Kasumi-1 (cell line): ENCODE measurements around the gene DACT2.
"Not testable (repeated sequence)": the region's sequence is repeated elsewhere in the genome, so short reads cannot be mapped to it uniquely, and the experiment has no call there.

Experiments used
- DNase-seq, 2 experiments: peaks; one replicate each; lab custom pipeline; 2025; lab: John Stamatoyannopoulos, UW

Gene DACT2

DNA sequence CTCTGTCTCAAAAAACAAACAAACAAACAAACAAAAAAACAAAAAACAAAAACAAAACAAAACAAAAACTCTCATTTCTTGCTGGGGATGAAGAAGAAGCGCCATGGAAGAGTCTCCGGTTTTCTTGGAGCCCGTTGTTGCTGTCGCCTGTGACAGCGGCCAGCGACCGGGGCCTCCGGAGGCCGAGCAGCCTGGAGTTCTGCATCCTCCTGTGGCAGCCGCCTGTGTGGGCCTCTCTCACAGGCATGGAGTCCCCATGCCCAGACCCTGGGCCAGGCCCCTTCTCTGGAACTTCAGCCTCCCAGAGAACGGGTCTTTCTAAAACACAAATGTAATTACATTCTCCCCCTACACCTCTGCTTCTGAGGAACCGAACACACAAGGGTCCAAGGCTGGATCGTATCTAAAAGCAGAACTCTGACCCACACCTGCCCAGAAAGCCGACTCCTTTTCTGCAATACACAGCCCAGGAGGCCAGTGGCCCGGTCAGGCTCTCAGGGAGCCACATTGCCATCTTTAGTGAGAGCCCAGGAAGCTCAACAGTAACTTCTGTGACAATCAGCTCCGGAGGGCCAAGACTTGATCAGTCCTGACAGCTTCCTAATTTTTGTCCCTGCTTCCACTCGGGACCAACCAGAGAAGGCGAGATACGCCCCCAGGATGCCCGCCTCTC lies 18.5 kb downstream of the DACT2 start:
- no peak for DNase-seq

DNA sequence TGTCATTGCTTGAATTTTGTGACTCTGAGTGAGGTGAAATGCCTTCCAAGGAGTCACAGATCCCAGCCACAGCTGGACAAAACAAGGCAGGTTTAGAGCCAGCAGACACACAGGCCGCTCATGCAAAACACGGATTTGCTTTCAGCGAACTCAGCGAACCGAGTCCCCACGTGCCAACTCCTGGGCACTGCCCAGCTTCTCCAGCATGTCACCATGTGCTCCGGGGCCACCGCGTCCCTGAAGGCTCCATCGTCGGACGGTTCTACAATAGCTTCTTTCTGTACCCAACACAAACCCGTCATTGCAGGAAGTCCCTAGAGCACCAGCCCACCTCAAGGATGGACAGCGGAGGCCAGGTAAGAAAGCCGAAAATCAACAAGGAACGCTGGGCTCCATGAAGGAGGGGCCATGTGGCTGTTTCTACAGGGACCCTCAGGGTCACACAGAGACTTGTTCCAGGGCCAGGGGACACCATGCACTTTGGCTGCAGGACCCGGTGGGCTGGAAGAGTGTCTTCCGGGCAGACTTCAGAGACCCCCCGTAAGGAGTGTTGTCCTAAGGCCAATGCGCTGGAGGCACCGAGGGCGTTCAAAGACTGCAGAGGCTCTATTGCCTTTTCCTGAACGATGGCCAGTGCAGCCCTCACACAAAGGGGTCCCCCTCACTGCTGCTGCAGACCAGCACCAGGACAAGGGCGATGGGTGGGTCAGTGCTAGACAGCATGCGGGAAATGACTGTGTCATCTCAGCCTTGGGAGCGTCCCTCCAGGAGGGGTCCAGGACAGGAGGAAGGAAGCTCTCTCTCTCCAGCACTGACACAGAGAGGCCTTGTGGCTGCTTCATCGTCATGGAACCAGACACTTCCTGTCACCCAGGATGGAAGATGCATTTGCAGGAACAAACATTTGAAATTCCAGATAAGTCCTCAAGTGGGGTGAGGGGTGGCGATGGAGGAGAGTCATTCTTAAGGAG lies 19.8 kb downstream of the DACT2 start:
- DNase-seq: no peak

DNA sequence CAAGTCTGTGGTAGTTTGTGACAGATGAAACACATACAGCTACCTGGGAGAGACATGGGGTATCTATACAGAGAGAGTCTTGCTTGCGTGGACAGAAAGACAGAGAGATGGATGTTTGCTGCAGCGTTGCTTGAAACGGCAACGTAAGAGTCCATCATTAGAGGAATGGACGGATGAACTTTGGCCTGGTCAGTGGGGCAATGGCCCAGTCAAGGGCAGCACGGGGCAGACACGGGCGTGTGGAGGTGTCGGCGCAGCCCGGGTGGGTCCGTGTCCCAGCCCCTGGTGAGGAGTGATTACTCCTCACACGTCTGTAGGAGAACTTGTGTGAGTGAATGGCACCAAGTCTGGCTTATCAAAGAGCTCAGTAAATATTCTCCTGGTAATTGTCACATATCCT lies 21.9 kb downstream of the DACT2 start:
- no peak for DNase-seq

- no peak for DNase-seq
These were observed 24.7 kb downstream of the DACT2 start for GRCh38 chr6:168294901-168295300.

- no peak for DNase-seq
These were observed 25.7 kb downstream of the DACT2 start for GRCh38 chr6:168293636-168294530.

DNA sequence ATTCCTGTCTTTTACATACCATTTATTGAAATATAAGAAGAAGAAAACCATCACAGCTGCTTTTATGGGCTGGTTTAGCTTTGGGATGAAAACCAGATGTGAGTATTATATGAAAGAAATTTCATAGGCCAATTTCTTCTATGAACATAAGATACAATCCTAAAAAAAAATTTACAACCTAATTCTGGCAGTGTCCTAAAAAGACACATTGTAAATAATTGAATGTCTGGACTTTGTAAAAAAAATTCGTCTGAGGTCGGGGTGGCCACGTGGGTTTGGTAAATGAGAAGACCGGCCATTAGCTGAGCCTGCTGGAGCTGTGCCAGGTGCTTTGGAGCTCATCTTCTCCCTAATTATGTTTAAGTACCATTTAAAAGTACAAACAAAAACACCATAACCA lies 26.8 kb downstream of the DACT2 start:
- DNase-seq: no peak

DNA sequence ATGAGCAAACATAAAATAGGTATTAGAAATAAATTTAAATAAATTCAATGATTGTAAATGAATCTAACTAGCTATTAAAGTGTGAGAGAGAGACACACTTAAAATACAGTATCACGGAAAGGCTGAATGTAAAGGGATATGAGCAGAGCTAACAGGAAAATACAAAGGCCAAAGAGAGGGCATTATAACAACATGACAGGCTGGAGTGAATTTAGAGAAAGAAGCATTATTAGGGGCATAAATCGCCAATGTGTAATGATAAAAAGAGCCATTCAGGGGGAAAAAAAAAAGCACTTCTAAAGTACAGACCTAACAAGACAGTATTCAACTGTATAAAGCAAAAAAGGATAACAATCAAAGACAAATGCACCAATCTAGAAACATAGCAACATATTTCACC lies 28.1 kb downstream of the DACT2 start:
- no peak for DNase-seq

GRCh38 chr6:168290095-168290494 lies 29.5 kb downstream of the DACT2 start:
- no peak for DNase-seq

- DNase-seq: no peak
These were observed 30.0 kb downstream of the DACT2 start for GRCh38 chr6:168289571-168289962.

GRCh38 chr6:168288781-168289570 lies 30.6 kb downstream of the DACT2 start:
- DNase-seq: no peak

DNA sequence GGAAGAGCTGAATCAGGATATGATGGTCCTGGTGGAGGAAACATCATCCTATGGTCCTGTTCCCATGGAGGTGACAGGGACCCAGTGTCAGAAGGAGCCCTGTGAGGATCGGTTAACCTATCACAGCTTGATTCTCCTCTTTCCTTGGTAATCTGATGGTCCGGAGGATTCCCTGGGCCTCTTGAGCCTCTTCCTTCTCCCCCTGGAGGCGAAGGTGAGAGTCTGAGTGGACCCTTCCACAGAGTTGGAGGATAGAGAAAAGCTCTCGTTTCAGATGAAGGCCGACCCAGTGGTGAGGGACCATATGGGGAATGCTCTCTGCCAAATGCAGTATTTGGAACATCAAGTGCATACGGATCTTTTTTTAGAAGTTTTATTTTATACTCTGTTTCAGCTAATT lies 32.1 kb downstream of the DACT2 start:
- DNase-seq: not testable (repeated sequence)

DNA sequence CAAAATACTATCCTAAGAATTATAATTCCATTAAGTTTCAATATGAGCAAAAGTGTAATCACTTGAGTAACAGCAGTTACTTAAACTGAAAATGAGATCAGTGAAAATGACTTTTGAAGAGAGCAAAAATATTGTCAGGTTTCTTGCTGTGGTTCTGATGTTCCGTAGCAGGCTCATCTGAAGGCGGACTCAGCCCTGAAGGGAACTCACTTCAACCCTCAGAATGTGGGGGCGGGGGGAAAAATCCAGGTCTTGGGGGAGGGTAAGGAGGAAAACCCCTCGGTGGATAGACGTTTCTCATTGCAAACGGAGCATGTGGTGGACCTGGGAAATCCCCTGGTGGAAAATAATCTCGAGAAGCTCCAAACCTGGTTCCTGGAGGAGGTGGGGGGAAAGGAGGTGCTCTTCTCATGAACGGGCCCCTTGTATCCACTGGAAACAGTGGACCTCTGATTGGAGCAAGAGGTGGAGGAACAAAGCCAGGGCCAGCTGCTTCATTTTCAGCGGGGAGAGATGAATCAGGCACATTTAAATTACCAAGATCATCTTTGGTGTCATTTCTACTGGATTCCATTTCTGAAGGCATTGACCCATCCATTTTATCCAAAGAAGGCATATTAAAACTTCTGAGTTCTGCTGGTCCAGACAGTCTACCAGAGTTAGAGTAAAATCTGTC lies 32.7 kb downstream of the DACT2 start:
- DNase-seq: not testable (repeated sequence)

DNA sequence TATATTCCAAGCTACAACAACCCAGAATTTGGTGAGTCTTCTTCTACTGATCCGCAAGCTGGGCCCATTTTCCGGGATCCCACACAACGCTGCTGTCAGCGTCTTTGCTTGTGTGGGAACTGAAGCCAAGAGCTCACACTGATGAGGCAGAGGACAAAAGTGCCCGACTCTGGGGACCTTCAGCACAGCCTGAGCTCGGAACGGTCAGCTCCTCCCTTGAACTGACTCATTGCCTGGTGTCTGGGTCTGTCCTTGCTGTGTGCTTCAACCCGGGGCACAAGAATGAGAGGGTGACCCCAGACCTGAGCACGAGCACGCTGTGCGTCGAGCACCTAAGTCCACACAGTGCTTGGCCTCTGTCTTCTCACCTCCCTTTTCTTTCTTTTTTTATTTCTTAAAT lies 33.5 kb downstream of the DACT2 start:
- no peak for DNase-seq

GRCh38 chr6:168285456-168285855 lies 34.1 kb downstream of the DACT2 start:
- no peak for DNase-seq

DNA sequence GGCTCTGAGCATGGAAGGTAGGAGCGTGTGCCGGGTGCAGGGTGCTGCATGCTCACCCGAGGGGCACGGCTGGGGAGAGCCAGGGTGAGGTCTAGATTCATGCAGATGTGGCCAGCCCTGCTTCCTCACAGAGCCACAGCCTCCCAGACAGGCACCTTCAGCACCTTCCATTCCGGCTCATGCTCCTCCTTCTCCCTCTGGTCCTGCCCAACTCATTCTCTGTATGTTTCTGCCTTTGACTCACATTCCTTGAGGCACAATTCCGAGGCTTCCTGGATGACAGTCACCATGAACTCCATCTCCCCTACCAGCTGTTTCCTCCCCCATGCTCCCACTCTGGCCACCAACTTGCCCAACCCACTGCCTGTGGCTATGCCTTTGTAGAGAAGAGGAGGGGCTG lies 35.4 kb downstream of the DACT2 start:
- DNase-seq: no peak

GRCh38 chr6:168283686-168284025 lies 35.9 kb downstream of the DACT2 start:
- no peak for DNase-seq

GRCh38 chr6:168282985-168283685 lies 36.4 kb downstream of the DACT2 start:
- DNase-seq: no peak

- DNase-seq: no peak
These were observed 37.8 kb downstream of the DACT2 start for GRCh38 chr6:168281826-168282225.

DNA sequence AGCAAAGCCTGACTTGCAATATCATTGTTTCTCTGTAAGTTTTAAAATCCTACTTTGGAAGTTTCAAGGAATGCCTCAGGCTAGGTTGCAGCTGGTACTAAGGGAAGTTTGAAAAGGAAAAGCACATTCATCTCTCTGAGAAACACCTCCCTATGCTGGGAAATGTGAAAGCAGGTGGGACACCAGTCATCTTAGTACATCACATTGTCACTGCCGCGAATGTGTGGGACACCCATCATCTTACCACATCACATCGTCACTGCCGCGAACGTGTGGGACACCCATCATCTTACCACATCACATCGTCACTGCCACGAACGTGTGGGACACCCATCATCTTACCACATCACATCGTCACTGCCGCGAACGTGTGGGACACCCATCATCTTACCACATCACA lies 38.3 kb downstream of the DACT2 start:
- DNase-seq: not testable (repeated sequence)

GRCh38 chr6:168280899-168281245 lies 38.7 kb downstream of the DACT2 start:
- no peak for DNase-seq
